NCI-H774 (cell line): ENCODE results near the gene TBX1.

Experiments used
- DNase-seq: peaks from one replicate; lab custom pipeline; 2025; lab: John Stamatoyannopoulos, UW

The TBX1 gene

DNA sequence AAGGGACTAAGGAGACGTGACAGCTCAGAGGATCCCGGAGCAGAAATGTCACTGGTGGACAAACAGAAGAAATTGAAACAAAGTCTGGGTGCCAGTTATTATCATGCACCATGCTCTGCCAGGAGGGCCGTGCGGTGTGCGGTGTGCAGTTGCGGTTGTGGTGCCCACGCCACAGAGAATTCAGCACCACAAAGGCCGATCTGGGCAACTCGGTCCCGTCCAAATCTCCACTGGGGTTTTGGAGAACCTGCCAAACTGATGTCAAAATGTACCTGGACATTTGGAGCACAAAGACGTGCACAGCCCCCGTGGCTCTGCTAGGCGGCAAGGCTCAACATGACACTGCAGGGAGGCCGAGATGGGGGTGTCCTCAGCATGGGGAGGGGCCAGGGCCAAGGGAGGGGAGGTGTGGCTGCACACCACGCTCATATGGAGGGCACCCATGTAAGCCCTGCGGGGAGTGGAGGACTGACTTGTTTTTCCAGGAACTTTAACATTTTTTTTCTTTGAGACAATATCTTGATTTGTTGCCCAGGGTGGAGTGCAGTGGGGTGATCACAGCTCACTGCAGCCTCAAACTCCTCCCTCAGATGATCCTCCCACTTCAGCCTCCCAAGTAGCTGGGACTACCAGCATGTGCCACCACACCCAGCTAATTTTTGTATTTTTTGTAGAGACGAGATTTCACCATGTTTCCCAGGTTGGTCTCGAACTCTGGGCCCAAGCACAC lies 54.7 kb downstream of the TBX1 start:
- DNase-seq, result no peak

- no peak for DNase-seq
Observed at GRCh38 chr22:19815823-19816290, 55.3 kb downstream of the TBX1 start.

GRCh38 chr22:19816372-19817119 lies 56.0 kb downstream of the TBX1 start:
- no peak for DNase-seq
